NCI-H2107 treated with DMSO at 0.1 percent for 48 hours (cell line): Measurements from ENCODE around the gene GTF2A1.
"Not testable (repeated sequence)": the region's sequence is repeated elsewhere in the genome, so short reads cannot be mapped to it uniquely, and the experiment has no call there.

Experiments
- DNase-seq: peaks from one replicate; lab custom pipeline; 2025; ENCODE audit not compliant: unreplicated experiment; lab: John Stamatoyannopoulos, UW

Gene GTF2A1

GRCh38 chr14:81233615-81234014 lies 12.9 kb upstream of the GTF2A1 start:
- no peak for DNase-seq

DNA sequence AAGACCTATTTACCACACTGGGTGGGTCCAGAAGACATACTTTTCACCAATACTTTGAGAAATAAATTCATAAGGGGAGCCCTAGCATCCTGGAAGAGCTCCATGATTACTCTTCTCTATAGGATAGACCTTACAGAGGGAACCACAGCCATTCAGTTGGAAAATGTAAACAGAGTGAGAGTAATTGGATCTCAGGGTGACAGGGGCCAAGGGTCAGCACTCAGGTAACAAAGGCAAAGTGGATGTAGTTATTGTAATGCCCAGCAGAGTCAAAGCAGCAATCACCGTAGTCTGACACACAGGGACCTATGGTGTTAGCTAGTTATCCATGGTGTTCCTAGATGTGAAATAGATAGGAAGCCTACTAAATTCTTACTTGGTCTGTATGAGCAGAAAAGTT lies 10.8 kb upstream of the GTF2A1 start:
- DNase-seq: no peak

DNA sequence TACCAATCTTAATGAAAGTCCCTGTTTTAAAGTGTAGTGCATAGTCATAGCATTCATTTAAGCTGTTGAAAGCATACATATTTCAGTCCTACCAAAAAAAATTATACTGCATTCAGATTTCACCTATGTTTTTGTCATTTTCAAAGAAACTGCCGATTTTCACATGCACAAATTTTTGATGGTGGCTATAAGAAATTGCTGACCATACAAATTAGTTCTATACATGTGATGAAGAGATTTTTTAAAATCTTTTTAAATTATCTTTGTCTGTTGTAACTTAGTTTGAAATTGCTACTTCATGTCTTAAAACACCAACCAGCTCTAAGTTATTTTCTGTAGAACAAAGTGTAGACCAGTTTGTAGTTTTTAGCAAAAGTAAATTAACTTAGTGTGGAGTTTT lies 3.5 kb upstream of the GTF2A1 start:
- DNase-seq: no peak

DNA sequence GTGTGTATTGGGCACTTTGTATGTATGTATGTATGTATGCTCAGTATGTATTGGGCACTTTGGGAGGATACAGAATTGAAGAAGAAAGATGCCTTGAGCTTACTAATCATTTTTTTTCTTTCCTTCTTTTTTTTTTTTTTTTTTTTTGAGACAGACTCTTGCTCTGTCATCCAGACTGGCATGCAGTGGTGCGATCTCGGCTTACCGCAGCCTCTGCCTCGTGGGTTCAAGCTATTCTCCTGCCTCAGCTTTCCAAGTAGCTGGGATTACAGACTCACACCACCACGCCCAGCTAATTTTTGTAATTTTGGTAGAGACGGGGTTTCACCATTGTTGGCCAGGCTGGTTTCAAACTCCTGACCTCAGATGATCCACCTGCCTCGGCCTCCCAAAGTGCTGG lies 3.0 kb upstream of the GTF2A1 start:
- not testable (repeated sequence) for DNase-seq

DNA sequence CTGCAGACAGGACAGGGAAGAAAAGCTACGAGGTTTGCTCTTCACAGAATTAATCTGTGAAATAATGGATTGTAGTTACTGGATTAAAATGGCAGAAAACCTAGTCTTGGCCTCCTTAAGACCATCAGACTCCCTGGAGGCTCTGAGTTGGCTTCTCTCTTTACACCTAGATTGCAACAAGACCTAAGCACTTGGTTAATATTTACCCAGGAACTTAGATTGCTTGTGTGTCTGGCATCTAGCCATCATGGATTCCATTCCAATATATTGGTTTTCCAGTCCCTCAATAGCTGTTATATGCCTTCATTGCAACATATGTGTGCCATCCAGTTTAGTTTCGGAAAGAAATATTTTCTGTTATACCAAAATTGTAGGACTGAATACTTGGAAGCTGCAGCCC lies 1.9 kb upstream of the GTF2A1 start:
- DNase-seq: no peak

DNA sequence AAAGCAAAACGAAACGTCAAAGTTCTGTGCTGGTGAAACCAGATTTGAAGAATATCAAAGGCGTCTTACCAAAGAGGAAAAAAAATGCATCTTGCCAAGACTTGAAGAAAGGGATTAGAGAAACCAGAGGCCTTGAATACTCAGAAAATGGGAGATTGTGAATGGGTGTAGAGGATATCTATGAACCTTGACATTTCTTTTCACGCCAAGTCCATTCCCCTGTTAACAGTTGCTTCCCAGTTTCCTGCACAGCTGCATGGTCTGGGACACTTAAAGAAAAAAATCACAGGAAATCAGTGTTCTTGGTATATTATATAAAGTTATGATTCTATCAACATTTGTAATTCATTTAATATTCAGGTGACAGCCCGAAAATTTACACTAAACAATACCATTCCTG lies 1.4 kb upstream of the GTF2A1 start:
- DNase-seq: no peak

- no peak for DNase-seq
Measured at GRCh38 chr14:81221579-81222102, 882 bp upstream of the GTF2A1 start.

- no peak for DNase-seq
Measured at GRCh38 chr14:81220580-81220829, 254 bp downstream of the GTF2A1 start.

DNA sequence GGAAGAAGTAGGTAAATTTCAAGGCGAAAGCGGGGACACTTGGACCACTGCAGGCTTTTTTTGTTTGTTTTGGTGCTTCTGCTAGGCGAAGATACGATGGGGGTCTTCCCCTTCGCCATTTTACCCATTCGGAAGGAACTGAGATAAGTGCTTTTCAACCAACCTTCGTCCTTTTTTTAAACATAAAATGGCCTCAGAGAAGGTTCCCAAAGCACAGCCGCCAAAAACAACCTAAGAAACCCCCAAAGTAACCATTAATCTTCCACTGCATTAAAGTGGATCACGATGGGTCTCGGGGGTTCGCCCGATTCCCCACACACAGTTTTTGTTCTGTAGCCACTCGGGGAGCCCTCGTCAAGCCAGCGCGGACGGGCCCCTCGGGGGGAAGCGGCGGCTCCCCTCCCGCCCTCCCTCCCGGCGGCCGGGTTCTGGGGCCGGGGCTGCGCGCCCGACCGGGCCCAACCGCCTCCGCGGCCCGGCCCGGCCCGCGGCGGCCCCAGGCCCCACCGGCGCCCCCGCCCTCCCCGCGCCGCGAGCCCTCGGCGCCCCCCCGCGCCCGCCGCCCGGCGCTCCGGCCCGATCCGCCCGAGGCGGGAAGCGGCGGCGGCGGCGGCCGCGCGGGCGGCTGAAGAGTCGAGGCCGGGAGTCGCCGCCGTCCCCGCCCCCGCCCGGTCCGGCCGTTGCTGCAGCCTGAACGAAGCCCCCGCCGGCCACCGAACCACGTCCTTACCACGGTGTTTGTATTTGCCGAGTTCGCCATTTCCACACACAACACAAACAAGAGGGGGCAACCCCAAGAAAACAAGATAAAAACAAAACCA lies 790 bp downstream of the GTF2A1 start:
- DNase-seq: peak; percentile 40

DNA sequence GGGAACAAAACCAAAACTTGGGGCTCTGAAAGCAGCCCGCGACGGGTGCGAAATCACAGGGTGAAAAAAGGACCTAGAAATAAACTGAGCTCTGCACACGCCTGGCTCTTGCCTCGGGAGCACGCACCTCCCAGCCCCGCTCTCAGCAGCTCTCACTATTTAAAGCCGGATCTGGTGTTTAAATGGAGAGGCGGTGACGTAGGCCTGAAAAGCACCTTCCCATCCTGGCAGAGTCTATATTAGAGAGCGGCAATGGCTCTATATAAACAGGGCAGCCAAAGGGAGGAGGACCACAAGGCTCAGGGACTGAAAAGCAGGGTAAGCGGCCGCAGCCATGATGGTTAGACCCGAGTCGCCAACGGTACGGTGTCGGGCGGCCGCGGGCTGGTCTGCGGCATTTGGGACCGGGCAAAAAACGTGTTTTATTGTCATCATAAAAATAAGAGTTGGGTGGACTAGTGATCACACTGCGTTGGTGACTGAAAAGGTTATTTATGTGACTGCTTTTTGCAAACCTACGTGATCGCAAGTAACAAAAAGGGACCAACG lies 1.5 kb downstream of the GTF2A1 start:
- peak; percentile 99 for DNase-seq

DNA sequence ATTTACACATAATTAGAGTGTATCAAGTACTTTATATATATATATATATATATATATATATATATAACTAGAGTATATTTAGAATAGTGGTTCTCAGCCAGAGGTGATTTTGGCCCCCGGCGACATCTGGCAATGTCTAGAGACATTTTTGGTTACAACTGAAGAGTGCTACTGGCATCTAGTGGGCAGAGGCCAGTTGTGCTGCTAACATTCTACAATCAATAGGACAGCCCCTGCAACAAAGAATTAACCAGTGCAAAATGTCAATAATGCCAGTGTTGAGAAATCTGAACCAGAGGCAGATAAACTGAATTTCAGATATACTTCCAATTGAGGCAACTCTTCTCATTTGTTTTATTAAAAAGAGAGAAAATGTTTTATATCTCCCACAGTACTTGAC lies 8.9 kb downstream of the GTF2A1 start:
- peak; percentile 20 for DNase-seq

DNA sequence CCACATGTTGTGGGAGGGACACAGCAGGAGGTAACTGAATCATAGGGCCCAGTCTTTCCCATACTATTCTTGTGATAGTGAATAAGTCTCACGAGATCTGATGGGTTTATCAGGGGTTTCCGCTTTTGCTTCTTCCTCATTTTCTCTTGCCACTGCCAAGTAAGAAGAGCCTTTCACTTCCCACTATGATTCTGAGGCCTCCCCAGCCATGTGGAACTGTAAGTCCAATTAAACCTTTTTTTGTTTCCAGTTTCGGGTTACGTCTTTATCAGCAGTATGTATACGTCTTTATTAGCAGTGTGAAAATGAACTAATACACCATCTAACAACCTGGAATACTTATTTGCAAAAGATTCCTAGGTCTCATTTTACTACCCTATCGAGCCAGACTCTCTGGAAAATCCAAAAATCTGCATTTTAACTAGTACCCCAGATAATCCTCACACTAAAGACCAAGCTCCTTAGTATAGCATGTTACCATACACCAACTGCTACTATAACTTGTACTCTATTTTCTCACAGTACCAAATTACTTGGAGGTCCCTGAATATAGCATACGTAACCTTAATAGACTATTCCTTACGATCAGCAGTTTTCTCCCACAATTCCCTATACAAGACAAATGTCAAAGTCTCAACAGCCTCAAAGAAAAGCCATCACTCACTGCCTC lies 11.5 kb downstream of the GTF2A1 start:
- no peak for DNase-seq

GRCh38 chr14:81208489-81208888 lies 12.3 kb downstream of the GTF2A1 start:
- no peak for DNase-seq

DNA sequence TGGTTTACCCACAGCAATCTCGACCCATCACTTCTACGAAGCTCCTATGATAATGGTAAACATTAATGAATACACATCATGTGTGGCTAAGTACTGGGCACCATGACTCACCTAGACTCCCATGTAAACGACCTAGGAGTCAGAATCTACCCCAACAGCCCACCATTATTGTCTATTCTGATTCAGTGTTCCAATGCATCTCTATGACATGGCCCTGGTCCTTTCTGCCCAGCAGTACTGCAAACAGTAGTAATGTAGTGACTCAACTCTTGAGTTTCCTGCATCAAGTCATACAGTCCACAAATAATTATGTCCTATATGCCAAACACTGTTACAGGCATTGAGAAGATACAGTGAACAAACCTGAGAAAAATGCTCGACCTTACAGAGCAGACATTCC lies 14.6 kb downstream of the GTF2A1 start:
- no peak for DNase-seq

- no peak for DNase-seq
Measured at GRCh38 chr14:81205639-81206038, 15.1 kb downstream of the GTF2A1 start.

- no peak for DNase-seq
Measured at GRCh38 chr14:81200054-81200453, 20.7 kb downstream of the GTF2A1 start.

DNA sequence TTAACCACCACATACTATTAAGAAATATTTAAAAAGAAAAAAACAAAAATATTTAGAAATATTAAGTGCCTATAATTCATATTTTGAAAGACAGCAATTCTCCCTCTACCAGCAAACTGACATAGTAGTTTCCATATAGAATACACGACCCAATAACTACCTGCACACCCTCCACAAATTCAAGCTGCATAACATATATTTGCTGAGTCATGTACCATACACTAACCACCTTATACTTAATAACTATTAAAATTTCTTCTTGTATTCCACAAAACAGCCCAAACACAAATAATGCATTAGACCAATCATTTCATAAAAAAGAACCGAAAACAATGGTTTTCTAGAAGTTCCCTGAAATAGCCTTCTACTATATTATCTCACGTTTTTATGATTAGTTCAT lies 21.7 kb downstream of the GTF2A1 start:
- no peak for DNase-seq

GRCh38 chr14:81198651-81199050 lies 22.1 kb downstream of the GTF2A1 start:
- no peak for DNase-seq

GRCh38 chr14:81193924-81194633 lies 26.7 kb downstream of the GTF2A1 start:
- DNase-seq: no peak

DNA sequence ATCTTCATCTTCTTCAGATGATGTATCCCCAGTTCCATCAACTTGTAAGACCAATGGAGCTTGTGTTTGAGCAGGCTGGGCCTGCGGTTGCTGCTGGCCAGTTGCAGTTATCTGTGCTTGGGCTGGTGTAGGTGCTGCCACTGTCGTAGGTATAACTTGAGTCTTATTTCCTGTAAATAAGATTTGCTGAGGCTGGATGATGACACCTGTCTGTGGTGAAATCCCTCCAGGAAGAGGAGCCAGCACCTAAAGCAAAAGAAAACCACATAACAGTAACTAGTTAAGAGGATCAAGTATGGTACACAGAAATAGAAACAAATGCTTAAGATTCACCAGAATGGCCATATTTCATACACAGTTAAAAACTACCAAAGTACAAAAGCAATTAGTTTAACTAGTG lies 28.2 kb downstream of the GTF2A1 start:
- no peak for DNase-seq

- no peak for DNase-seq
Measured at GRCh38 chr14:81187832-81188522, 32.8 kb downstream of the GTF2A1 start.
